NCI-H2196 treated with DMSO at 0.1 percent for 48 hours (cell line): ENCODE measurements around the gene CIITA.
"Not testable (repeated sequence)": the region's sequence is repeated elsewhere in the genome, so short reads cannot be mapped to it uniquely, and the experiment has no call there.

ENCODE experiments used
- DNase-seq: peaks from one replicate; lab custom pipeline; 2025; ENCODE audit not compliant: unreplicated experiment; lab: John Stamatoyannopoulos, UW

Gene CIITA

DNA sequence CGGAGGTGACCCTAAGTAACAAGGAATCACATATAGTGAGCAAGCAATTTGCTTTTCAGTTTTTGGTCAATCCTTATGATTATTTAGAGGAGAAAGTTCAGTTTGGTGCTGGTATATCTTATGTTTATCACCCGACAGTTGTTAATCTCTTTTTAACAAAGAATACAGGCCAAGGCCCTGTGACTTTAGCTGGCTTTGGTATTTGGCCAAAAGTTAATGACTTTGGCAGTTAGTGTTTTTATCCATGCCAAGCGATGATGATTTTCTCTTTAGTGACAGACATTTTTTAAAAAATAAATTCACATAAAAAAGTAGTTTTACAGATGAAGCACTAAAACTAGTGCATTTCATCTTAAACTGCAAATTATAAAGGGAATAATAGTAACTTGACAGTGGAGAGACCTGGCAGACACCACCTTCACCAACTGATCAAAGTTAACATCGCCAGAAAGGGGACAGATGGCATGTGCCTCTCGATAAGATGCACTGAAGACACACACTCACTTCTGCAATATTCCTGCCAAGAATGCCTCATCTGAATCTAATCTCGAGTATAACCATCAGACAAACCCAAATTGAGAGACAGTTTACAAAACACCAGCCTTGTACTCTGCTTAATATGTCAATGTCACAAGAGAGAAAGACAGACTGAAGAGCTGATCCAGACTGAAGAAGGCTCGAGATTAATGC, 58.4 kb downstream of the CIITA start:
- no peak for DNase-seq

DNA sequence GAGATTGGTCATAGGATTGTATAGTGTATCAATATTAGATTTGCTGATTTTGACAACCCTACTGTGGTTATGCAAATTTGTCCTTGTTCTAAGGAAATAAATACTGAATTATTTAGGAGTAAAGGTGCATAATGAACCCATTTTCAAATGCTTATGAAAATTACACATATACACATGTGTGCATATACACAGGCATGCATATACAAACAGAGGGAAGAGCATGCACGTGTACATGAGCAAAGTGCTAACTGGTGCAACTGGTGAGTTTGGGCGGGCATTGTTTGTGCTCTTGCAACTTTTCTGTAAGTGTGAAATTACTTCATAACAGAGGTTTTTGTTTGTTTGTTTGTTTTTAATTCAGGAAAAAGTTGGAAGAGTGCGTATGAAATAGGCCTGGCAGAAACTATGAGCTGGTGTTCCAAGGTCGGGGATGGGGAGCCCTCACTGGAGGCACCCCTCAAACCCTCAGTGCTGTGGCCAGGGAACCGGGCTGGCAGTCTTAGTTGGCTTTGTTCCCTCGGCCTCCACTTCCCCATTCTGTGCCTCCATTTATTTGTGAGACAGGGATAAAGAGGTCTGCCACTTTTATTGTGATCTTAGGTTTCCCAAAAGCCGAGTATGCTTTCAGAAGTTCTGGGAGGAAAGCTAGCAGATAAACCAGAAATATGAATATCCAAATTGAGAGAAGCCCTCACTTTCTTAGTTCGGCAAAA, 59.4 kb downstream of the CIITA start:
- no peak for DNase-seq

DNA sequence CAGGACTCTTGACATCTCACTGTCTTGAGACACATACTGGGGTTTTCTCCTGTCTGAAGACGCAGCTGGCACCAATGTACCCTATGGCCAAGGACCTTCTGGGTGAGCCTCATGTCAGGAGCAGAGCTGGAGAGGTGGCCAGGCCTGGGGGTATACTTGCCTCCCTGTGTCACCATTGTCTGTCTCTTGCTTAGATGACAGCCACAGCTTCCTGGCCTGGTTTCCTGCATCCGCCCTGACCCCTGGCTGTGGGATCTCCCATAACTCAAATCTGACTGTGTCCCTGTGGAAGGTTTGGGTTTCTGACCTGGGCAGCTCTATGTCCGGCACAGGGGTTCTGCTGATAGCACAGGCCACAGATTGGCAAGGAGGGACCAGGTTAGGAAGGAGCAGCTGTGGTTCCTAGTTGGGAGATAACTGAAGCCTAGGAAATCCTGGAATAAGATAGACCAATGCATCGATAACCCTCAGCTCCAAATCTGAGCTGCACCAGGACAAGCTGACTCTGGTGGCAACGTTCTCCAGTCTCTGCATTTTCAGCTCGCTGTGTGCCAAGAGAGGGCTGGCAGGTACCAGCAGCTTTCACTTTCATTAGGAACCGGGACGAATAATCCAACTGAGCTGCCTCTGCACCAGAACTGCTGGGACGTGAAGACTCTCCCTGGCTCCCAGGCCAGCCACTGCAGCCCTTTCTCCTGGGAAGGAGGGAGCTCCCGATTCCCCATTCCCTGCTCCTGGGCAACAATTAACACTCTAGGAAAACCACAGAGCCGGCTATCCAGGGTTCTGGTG, 60.3 kb downstream of the CIITA start:
- DNase-seq: no peak

DNA sequence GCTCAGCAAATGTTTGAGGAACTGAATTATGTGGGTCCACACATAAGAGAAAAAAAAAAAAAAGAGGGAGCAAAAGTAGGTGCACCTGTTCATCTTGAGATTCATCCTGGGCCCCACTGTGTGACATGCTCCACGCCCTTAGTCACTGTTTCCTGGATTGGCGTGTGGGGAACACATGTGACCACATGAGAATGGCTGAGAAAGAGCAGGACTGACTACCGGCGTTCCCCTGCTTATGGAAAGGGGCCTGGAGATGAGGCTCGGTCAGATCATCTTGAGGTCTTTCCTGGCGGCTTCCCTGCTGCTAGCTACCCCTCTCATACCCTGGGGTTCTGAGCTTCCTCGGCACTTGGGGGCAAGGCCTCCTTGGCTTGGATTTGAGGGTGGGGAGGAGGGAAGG, 61.3 kb downstream of the CIITA start:
- no peak for DNase-seq

DNA sequence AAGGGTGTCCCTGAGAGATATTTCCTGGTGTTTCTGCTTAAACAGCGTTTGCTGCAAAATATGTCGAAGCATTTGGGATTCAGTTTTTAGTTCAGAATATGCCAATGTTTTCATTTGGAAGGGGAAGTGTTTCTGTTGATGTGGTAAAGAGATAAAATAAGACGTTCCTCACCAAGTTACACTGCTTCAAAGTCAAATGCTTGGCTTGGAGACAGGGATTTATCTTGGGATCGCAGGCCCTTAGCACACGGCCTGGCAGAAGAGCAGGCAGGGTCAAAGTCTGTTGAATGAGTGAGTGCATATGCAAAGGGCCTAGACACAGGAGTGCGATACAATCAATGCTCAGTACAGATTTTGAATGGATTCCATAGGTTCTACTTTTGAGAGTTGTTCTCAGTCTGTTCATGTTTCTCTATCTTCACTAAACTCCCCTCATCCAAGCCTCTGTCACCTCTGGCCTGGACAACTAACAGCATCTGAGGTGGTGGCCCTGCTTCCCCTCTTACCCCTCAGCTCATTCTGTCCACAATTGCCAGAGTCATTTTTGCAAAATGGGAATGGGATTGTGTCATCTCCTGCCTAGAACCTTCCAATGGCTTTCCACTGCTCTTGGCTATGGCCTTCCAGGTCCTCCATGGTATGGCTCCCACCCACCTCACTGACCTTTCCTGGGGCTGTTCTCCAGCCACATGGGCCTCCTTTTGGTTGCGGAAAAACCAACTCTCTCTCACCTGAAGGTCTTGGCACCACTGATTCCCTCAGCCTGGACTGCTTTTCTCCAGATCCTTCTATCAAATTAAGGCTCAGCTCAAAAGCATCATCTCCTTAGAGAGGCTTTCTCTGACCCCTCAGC, 62.0 kb downstream of the CIITA start:
- no peak for DNase-seq

DNA sequence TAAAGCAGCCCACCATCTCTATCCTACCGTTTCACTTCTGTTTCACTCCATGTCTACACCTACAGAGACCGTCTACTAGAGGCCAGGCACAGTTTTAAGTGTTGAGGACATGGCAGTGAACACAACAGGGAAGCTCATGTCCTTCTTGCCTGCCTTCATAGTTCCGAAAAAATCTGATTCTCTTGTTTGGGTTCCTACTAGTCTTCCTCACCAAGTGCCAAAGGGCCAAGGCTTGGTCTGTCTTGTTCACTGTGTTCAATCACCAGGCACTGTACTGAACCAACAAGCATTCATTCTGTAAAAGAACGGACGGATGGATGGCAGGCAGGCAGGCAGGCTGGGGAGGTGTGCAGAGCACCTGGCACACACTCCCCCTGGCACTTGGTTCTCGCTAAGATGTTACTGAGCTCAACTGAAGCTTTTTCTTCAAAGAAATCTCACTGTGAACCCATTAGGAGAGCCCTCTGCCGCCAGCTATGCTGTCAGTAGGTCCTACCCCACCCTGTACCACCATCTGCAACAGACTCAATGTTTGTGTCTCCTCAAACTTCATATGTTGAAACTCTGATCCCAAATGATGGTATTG, 62.7 kb downstream of the CIITA start:
- no peak for DNase-seq

DNA sequence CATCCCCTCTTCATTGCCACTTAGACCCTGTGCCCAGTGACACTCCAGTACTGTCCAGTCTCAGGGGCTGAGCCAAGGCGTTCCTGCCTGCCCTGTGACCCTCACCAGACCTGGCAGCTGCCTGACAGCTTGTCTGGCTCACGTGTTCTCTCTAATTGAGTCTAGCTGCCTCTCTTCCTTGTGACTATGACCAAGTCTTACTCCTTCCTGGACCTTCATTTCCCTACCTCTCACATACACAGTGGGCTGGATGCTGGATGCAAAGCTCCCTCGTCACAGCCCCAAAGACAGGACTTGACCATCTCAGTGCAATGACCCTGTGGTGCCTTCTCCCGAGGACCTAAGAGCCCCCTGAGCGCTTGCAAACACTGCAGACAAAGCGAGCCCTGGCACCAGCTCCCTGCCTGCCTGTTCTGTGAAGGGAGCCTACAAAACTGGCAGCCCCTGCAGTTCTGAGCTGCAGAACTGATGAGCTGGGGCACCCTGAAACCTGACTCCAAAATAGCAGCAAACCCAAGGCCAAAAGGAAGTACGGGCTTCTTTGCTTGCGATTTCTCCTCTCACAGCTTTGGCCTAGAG, 63.6 kb downstream of the CIITA start:
- no peak for DNase-seq

DNA sequence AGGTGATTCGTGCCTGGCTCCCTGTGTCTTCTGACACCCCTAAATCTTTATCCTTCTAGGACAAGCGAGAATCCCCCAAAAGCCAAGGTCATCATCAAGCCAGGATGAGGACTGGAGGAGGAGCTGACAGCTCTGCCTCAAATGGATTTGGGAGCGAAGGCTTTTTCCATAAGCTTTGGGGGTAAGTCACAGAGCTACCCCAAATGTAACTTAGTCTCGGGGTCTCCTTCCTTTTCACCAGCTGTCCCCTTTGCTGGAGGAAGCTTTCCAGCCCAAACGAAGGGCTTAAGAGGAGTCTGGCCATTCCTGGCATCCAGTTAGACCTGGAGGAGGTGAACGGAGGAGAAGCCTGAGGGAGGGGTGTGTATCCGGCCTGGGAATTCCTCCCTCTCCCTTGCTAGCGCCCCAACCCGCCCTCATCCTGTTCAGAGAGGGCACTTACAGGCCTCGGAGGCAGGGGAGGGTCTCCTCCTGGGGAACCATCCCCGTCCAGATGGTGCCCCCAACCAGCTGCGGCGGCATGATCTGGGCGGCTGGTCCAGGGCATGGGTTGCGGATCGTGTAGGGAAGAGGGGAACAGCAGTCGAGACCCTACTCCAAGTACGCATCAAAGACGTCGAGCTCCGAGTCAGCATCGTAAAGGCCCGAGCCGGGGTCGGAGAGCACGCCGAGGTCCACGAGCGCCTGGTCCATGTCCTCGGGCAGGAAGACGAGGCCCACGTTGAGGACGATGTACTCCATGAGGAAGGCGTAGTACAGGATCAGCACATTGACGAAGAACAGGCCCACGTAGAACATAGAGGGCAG, 64.3 kb downstream of the CIITA start:
- no peak for DNase-seq

DNA sequence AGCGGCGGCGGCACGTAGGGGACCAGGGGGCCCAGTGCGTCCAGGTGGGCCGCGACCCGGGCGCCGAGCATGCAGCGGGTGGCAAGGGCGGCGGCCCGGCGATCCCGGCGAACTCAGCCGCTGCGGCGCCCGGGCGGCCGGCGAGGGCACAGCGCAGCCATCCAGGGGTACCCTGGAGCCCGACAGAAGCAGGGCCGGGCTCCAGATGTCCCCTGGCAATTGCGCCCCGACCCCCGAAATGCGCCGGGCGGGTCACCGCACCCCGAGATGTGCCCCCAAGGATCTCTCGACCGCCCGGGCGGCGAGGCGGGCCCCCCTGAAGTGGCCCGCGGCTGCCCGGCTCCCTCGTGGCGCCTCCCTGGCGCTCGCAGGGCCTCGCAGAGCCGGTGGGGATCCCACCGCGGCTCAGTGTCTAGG, 64.9 kb downstream of the CIITA start:
- not testable (repeated sequence) for DNase-seq

DNA sequence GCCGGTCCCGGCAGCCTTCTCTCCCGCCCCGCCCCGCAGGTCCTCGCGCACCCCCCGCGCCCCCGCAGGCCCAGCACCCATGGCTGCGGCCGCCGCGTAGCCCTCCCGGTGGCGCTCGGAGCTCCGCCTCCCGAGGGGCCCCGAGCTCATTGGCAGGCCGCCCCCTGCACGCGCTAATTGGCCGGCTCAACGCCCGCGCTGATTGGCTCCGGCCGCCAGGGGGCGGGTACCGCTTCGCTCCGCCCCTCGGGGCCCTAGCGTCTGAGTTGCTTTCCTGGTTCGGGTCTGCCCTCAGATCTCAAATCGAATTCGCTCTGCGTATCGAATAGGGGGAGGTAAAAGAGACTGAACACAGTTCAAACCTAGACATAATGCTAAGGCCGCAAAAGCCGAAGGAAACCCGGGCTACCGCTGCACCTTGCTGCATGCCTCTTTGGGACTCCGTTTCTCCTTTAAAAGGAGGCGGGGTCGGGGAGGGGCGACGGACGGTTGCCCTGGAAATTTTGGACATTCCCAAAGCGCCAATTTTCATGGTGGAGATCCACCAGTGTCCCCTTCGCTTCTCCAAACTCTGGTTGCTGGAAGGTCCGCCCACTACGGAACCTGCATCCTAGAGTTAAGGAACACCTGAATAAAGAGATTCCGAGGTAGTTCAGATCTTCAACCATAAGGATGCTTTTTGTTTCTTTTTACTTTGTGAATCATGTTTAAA, 65.5 kb downstream of the CIITA start, which contains the start of gene DEXI:
TSS of gene DEXI (minus strand) at position 117 of the 712 bp plus-strand sequence. CDS start 463 bp downstream, outside the sequence.
- peak; percentile 85 for DNase-seq

DNA sequence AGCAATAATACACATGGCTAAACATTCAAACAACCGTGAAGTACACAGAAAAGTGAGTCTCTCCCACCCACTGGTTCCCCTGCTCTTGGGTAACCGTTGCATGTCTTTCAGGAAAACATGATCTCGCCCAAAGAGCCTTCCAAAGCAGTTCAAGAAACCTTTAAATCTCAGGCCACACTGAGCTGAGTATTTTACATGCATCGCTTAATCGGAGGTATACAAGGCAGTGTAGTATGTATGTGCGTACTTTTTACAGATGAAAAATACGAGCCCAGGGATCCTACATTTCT, 66.0 kb downstream of the CIITA start:
- no peak for DNase-seq

DNA sequence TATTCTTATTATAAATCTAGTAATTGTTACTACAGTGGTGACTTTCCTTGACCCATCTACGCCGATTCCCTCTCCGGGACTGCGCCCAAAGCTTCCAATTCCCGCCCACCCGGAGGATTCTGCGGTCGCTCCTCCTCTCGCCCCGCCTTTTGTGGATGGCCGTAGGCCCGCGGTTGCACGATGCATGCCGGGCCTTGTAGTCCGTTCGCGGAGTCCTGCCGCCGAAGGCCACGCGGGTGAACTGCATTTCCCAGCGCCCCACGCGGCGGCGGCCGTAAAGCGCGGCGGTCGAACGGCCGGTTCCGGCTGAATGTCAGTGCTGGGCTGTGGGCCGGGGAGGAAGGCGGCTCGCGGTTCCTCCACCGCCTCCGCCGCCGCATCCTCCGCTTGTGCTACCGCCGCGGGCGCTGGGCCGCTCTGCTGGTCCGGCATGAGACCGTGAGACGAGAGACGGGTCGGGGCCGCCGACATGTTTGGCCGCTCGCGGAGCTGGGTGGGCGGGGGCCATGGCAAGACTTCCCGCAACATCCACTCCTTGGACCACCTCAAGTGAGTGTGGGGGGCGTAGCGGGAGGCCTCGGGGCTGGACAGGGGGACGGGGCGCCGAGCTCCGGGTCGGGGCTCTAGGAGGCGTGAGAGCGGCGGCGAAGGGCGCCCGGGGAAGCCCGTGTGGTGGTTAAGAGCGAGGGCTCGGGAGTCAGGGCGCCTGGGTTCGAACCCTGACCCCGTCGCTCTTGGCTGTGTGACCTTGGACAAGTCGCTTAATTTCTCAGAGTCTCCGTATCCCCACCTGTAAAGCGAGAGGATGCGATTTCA, 67.5 kb downstream of the CIITA start, which contains the start of gene CLEC16A:
TSS of gene CLEC16A (plus strand) at position 316 of the 816 bp plus-strand sequence. CDS start at position 470, 154 bp downstream.
- DNase-seq: peak; percentile 91

DNA sequence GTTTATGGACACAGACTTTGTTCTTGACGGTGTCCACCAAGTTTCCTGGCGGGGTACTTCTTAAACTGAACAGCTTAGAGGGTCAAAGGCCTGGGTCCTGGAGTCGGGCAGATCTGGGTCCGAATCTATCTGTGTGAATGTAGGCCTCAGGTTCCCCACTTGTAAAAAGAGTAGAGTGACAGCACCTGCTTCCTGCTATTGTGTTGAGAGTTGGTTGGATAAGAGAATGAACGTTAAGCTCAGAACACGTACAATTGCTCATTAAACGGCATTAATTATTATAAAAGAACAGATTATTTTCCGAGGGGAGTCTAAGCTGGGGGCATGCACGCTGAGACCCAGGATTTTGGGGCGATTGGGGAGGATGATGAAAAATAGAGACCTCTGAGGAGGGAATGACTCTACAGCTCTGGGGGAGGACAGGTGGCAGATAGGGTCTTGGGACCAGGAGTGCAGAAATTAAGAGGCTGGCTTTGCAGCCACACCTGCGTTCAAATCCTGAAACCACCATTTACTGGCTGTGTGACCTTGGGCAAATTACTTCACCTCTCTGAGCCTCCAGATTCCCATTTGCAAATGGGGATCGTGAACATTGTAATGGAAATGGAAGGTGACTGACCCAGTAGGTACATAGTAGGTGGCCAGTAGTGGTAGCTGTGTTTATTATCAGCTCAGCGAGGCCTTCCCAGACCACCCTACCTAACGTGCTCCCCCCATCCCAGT, 68.2 kb downstream of the CIITA start:
- no peak for DNase-seq

DNA sequence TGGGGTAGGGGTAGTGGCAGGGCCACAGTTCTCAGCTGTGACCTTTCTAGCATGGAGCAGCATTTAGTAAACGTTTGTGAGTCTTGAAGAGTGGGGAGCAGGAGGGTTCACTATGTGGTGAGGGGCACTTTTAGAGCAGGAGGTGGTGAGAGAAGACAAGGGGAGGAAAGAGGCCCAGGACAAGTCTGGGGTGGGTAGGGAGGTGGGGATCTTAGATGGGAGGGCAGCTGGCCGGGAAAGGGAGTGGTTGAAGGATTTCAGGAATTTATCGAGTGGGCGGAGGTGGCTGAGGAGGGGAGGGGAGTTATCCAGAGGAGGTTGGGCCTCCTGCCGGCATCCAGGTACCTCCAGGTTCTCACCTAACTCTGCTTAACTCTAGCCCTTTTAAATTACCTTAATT, 69.3 kb downstream of the CIITA start:
- no peak for DNase-seq

DNA sequence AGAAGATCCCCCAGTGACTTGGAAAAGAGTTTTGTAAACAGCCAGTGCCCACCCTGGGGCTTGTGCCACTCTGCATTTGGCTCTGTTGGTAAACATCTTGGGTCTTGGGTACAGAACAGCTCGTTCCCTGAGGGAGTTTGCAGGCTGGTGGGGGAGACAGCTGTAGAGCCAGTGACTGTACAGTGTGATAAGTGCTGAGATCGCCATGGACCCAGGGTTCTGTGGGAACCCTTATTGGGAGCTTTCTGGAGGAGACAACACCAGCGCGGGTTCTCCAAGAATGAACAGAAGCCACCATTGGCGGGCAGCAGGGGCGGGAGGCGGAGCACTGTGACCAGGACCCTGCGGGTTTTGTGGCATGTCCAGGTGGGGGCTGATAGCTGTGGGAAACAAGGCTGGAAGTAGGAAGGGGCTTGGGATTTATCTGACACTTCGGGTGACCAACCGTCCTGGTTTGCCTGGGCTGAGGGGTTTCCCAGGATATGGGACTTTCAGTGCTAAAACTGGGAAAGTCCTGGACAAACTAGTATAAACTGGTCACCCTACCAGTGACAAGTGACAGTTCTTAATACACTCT, 70.3 kb downstream of the CIITA start:
- no peak for DNase-seq

DNA sequence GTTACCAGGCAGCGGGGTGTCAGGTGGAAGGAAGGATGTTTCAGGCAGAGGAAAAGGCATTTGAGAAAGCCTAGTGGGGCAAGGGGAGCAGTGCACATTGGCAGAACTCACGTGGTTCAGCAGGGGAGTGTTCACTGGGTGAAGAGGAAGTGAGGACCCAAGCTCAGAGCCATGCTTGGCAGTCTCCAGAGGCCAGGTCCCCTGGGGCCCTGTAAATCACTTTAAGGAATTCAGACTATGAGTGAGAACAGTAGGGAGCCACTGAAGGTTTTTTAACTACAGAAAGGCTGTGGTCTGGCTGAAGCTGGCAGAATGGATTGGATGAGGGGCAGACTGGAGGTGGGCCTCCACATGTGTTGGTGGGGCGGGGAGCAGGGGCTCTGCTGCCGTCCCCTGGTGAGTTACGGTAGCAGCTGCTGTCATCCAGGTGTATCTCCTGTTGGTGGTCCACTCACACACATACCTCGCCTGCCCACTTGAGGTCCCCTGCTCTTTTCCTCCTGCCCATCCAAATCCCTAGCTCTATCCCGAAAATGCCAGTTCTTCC, 72.5 kb downstream of the CIITA start:
- DNase-seq: no peak

DNA sequence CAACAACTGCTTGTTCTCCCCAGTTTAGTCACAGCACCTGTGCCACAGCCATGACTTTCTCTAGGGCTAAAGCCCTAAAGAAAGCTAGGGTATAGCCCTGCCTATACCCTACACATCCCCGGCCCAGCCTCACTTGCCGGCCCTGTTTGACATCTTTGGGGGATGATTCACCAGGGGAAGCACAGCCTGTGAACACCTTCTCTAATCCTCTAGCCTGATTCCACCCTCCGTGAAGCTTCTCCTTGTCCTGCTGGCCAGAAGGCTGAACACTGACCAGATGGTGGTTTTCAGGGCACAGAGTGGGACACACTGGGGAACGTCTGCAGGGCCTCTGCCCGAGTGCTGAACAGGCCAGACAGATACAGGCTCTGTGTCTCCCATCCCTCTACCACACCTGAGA, 73.4 kb downstream of the CIITA start:
- no peak for DNase-seq
